Measurements from ENCODE around the gene CLDN5.

The CLDN5 gene

GRCh38 chr22:19524170-19525115, at the start of gene CLDN5:
Gene CLDN5, minus strand, starts transcription at chr22:19524410. Its CDS starts 155 bp downstream, at chr22:19524255.
- no peak for DNase-seq (ENCODE audit: low read depth, low spot score)

- no peak for DNase-seq (ENCODE audit: low read depth, low spot score)
Measured at GRCh38 chr22:19571995-19572394, 47.8 kb upstream of the CLDN5 start.

GRCh38 chr22:19571207-19571795, 47.1 kb upstream of the CLDN5 start:
- DNase-seq (ENCODE audit: low read depth, low spot score), result no peak

- no peak for DNase-seq (ENCODE audit: low read depth, low spot score)
Measured at GRCh38 chr22:19569976-19570375, 45.8 kb upstream of the CLDN5 start.

GRCh38 chr22:19569276-19569640, 45.0 kb upstream of the CLDN5 start:
- no peak for DNase-seq (ENCODE audit: low read depth, low spot score)

GRCh38 chr22:19568337-19569275, 44.4 kb upstream of the CLDN5 start:
- DNase-seq (ENCODE audit: low read depth, low spot score), result no peak

- DNase-seq (ENCODE audit: low read depth, low spot score), result no peak
Measured at GRCh38 chr22:19567157-19568009, 43.2 kb upstream of the CLDN5 start.

- no peak for DNase-seq (ENCODE audit: low read depth, low spot score)
Measured at GRCh38 chr22:19566279-19567156, 42.3 kb upstream of the CLDN5 start.

- no peak for DNase-seq (ENCODE audit: low read depth, low spot score)
Measured at GRCh38 chr22:19565382-19566278, 41.4 kb upstream of the CLDN5 start.

- no peak for DNase-seq (ENCODE audit: low read depth, low spot score)
Measured at GRCh38 chr22:19559956-19560355, 35.7 kb upstream of the CLDN5 start.

- DNase-seq (ENCODE audit: low read depth, low spot score), result no peak
Measured at GRCh38 chr22:19559324-19559811, 35.2 kb upstream of the CLDN5 start.

- DNase-seq (ENCODE audit: low read depth, low spot score), result no peak
Measured at GRCh38 chr22:19556963-19557545, 32.8 kb upstream of the CLDN5 start.

GRCh38 chr22:19555651-19556050, 31.4 kb upstream of the CLDN5 start:
- DNase-seq (ENCODE audit: low read depth, low spot score), result no peak

GRCh38 chr22:19554834-19555404, 30.7 kb upstream of the CLDN5 start:
- no peak for DNase-seq (ENCODE audit: low read depth, low spot score)

- no peak for DNase-seq (ENCODE audit: low read depth, low spot score)
Measured at GRCh38 chr22:19553201-19553600, 29.0 kb upstream of the CLDN5 start.

- no peak for DNase-seq (ENCODE audit: low read depth, low spot score)
Measured at GRCh38 chr22:19550382-19550781, 26.2 kb upstream of the CLDN5 start.

GRCh38 chr22:19549428-19549827, 25.2 kb upstream of the CLDN5 start:
- no peak for DNase-seq (ENCODE audit: low read depth, low spot score)

GRCh38 chr22:19548964-19549363, 24.8 kb upstream of the CLDN5 start:
- no peak for DNase-seq (ENCODE audit: low read depth, low spot score)
